Stimulated activated CD8-positive, alpha-beta memory T cell treated with anti-CD3 and anti-CD28 coated beads, Interleukin-12 subunit alpha, Interleukin-12 subunit beta, amount 100 ng/mL, for 24 hours (primary cell): Measurements from ENCODE around the gene PGM2L1.
"Not testable (repeated sequence)": the region's sequence is repeated elsewhere in the genome, so short reads cannot be mapped to it uniquely, and the experiment has no call there.

Experiments used
- DNase-seq: peaks from one replicate; pipeline ENCODE4 v3.0.0-alpha.2; 2020; ENCODE audit errors: extremely low read depth

Gene PGM2L1

GRCh38 chr11:74398244-74399159 lies at the start of gene PGM2L1:
PGM2L1 (minus strand) TSS chr11:74398433; CDS start chr11:74398161, 272 bp downstream.
- DNase-seq: peak; percentile 85

- no peak for DNase-seq
Measured at GRCh38 chr11:74447720-74448119, 49.5 kb upstream of the PGM2L1 start.

- no peak for DNase-seq
Measured at GRCh38 chr11:74446532-74446938, 48.3 kb upstream of the PGM2L1 start.

GRCh38 chr11:74444173-74444826 lies 46.1 kb upstream of the PGM2L1 start:
- no peak for DNase-seq

- no peak for DNase-seq
Measured at GRCh38 chr11:74443071-74443864, 45.0 kb upstream of the PGM2L1 start.

GRCh38 chr11:74442636-74443035 lies 44.4 kb upstream of the PGM2L1 start:
- DNase-seq: no peak

GRCh38 chr11:74438681-74439080 lies 40.4 kb upstream of the PGM2L1 start:
- DNase-seq: no peak

- DNase-seq: no peak
Measured at GRCh38 chr11:74437441-74438042, 39.3 kb upstream of the PGM2L1 start.

- no peak for DNase-seq
Measured at GRCh38 chr11:74434528-74434927, 36.3 kb upstream of the PGM2L1 start.

GRCh38 chr11:74429205-74429604 lies 31.0 kb upstream of the PGM2L1 start:
- DNase-seq: no peak

- no peak for DNase-seq
Measured at GRCh38 chr11:74427384-74427886, 29.2 kb upstream of the PGM2L1 start.

- DNase-seq: no peak
Measured at GRCh38 chr11:74425100-74425499, 26.9 kb upstream of the PGM2L1 start.

- DNase-seq: no peak
Measured at GRCh38 chr11:74418509-74418895, 20.3 kb upstream of the PGM2L1 start.

GRCh38 chr11:74417860-74418508 lies 19.8 kb upstream of the PGM2L1 start:
- DNase-seq: no peak

- DNase-seq: no peak
Measured at GRCh38 chr11:74417379-74417804, 19.2 kb upstream of the PGM2L1 start.

- DNase-seq: not testable (repeated sequence)
Measured at GRCh38 chr11:74416974-74417373, 18.7 kb upstream of the PGM2L1 start.

- no peak for DNase-seq
Measured at GRCh38 chr11:74412733-74413359, 14.6 kb upstream of the PGM2L1 start.

GRCh38 chr11:74412321-74412720 lies 14.1 kb upstream of the PGM2L1 start:
- no peak for DNase-seq

GRCh38 chr11:74409633-74410032 lies 11.4 kb upstream of the PGM2L1 start:
- DNase-seq: no peak

GRCh38 chr11:74403607-74404321 lies 5.5 kb upstream of the PGM2L1 start:
- DNase-seq: no peak
